Measurements from ENCODE around the gene ARHGAP44.

- TF ChIP-seq POLR2A (IDR thresholded peaks at IDR 0.05; ENCODE audit: low read depth, low read length) (no peak), POLR2AphosphoS5 (IDR thresholded peaks at IDR 0.05; ENCODE audit: low read depth, low read length) (no peak), TAF1 (IDR thresholded peaks at IDR 0.05; ENCODE audit: low read depth, low read length) (no peak)
These were observed 61.7 kb downstream of the ARHGAP44 start for GRCh38 chr17:12850996-12851395.

All from GM12891 (cell line).